Left ventricle myocardium inferior (tissue), 1 donor: ENCODE results near the gene POLR3A. TPM values are rescaled to one million over a fixed set of nuclear protein-coding genes. Genes with fewer than 3 reads are reported as not detected.

ENCODE experiments used
- DNase-seq: peaks from one replicate; pipeline ENCODE4 v3.0.0-alpha.2; 2020
- H3K27ac ChIP-seq: fragments of 200-600 bp; replicated peaks from 2 replicates; pipeline ENCODE4 v1.8.0; 2021
- H3K27me3 ChIP-seq: fragments of 200-600 bp; 2 replicates; pipeline ENCODE4 v1.8.0; 2021; ENCODE audit warnings: low read depth
- H3K36me3 ChIP-seq: fragments of 200-600 bp; 2 replicates; pipeline ENCODE4 v1.8.0; 2021
- H3K4me1 ChIP-seq: fragments of 200-600 bp; 2 replicates; pipeline ENCODE4 v1.8.0; 2021
- H3K4me3 ChIP-seq: fragments of 200-600 bp; 2 replicates; pipeline ENCODE4 v1.8.0; 2021; ENCODE audit warnings: mild to moderate bottlenecking, moderate library complexity
- H3K9me3 ChIP-seq: fragments of 200-600 bp; replicated peaks from 2 replicates; pipeline ENCODE4 v1.8.0; 2021
- intact Hi-C: fragments of 100-400 bp; cut with micrococcal nuclease; formaldehyde crosslinking; loops from one replicate; pipeline ENCODE4 v1.11.0; 2022
- total RNA-seq: library from RNA; stranded (reverse); fragmentation: NEBNext Ultra II Directional; extraction: Animal tissue kit (Norgen Biotek cat#: 25700); gene quantifications from one replicate; pipeline ENCODE4 v1.2.1, GENCODE V29; 2021
- TF ChIP-seq, protein P1 (sequence below): fragments of 200-600 bp; IDR thresholded peaks from 2 replicates; pipeline ENCODE4 v1.8.0; 2021; ENCODE audit warnings: antibody characterized with exemption, mild to moderate bottlenecking, borderline replicate concordance
- donor health status: DM: no; HTN: yes; CAD: no; lungs with severe emphysema.

POLR3A gene
- total RNA-seq, 1 donor from 2014 or later, result 8.2 TPM

DNA sequence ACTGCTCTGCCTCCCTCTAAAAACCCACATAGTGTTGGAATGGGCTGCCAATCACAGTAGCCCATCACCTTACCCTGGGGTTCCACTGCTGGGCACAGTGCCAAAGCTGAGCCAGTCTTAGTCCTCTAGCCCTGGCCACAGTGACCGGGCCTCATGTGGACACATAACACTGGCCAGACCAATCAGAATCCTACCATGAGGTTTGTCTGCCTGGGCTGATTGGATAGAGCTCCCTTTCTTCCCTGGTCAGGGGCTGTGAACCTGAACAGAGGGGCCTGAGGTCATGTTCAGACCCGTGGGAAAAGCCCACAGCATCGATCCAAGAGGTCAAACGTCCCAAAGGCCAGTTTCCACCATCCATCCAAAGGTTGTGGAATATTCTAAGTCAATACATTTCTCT lies 108.8 kb downstream of the POLR3A start:
- TF ChIP-seq, protein P1, sequence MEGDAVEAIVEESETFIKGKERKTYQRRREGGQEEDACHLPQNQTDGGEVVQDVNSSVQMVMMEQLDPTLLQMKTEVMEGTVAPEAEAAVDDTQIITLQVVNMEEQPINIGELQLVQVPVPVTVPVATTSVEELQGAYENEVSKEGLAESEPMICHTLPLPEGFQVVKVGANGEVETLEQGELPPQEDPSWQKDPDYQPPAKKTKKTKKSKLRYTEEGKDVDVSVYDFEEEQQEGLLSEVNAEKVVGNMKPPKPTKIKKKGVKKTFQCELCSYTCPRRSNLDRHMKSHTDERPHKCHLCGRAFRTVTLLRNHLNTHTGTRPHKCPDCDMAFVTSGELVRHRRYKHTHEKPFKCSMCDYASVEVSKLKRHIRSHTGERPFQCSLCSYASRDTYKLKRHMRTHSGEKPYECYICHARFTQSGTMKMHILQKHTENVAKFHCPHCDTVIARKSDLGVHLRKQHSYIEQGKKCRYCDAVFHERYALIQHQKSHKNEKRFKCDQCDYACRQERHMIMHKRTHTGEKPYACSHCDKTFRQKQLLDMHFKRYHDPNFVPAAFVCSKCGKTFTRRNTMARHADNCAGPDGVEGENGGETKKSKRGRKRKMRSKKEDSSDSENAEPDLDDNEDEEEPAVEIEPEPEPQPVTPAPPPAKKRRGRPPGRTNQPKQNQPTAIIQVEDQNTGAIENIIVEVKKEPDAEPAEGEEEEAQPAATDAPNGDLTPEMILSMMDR, result no peak
- Histone ChIP-seq H3K4me3 (no peak overlapping the region), H3K27me3 (no peaks in the 10 kb centered on the region), H3K36me3 (no peaks in the 10 kb centered on the region), H3K27ac (no peak overlapping the region), H3K9me3 (no peaks in the 10 kb centered on the region), H3K4me1 (peaks cover 22% of the 10 kb centered on the region)
- intact Hi-C loops, result no loop called here
- no peak for DNase-seq

DNA sequence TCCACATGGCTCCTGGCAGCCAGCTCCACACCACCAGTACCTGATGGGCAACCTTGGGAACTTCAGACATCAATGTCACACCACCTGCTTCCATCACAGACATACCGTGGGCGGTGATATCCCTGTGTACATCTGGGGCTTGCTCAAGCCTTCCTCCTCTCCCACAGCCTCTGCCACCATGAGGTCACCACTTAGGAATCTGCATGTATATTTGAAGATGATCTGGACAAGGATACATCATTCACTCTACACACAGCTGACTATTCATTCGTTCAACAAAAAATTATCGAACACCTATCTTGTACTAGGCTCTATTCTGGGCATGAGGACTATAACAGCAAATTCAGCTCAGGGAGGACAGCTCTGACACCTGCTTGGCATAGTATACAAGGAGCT lies 109.6 kb downstream of the POLR3A start:
- no peak overlapping the region for H3K4me3 ChIP-seq
- no peak for DNase-seq
- H3K36me3 ChIP-seq, result no peaks in the 10 kb centered on the region
- no peak overlapping the region for H3K27ac ChIP-seq
- peaks cover 14% of the 10 kb centered on the region for H3K4me1 ChIP-seq
- no peaks in the 10 kb centered on the region for H3K9me3 ChIP-seq
- intact Hi-C loops, result no loop called here
- no peaks in the 10 kb centered on the region for H3K27me3 ChIP-seq
- TF ChIP-seq, protein P1, result no peak

Other genes with a start within 250 kb of the POLR3A start
- gene DLG5, start 102.8 kb downstream of the POLR3A start, total RNA-seq, result 8.9 TPM
- gene RPS24, start 4.3 kb upstream of the POLR3A start, total RNA-seq, result 829 TPM